SU-DHL-6 (cell line): Measurements from ENCODE around the gene ARHGEF28.

Source experiments
- H2AFZ ChIP-seq: fragments of 200-600 bp; sonication (generic); 2 replicates; pipeline ENCODE4 v1.6.1; 2014; ENCODE audit warnings: low read depth, mild to moderate bottlenecking, moderate library complexity, mixed read lengths, antibody characterized with exemption, low read length; ENCODE audit not compliant: severe bottlenecking
- H3F3A ChIP-seq: fragments of 200-600 bp; shearing (Covaris generic); 2 replicates; pipeline ENCODE4 v1.6.0; 2016; ENCODE audit warnings: antibody characterized with exemption, mild to moderate bottlenecking; ENCODE audit not compliant: insufficient read depth
- H3K27ac ChIP-seq: fragments of 200-600 bp; sonication (generic); 2 replicates; pipeline ENCODE4 v1.5.1; 2016; ENCODE audit warnings: low read depth, mild to moderate bottlenecking, low read length, moderate library complexity, mixed read lengths
- H3K27me3 ChIP-seq: fragments of 200-600 bp; sonication (generic), shearing (Covaris generic); 2 replicates; pipeline ENCODE4 v1.6.0; 2014; ENCODE audit warnings: mild to moderate bottlenecking, low read length
- H3K36me3 ChIP-seq: fragments of 200-600 bp; sonication (generic); 2 replicates; pipeline ENCODE4 v1.6.1; 2014; ENCODE audit warnings: mild to moderate bottlenecking, low read length, mixed read lengths
- H3K4me2 ChIP-seq: fragments of 300-600, 200-600 bp; shearing (Covaris generic), sonication (generic); 2 replicates; pipeline ENCODE4 v1.6.0; 2014; ENCODE audit warnings: low read length, low read depth, mild to moderate bottlenecking; ENCODE audit not compliant: poor library complexity, severe bottlenecking
- H3K4me3 ChIP-seq: fragments of 200-600 bp; sonication (generic); 2 replicates; pipeline ENCODE4 v1.5.1; 2014; ENCODE audit warnings: antibody characterized with exemption, low read length, mild to moderate bottlenecking, mixed read lengths; ENCODE audit not compliant: insufficient read depth, poor library complexity, severe bottlenecking
- H3K79me2 ChIP-seq: fragments of 200-600 bp; sonication (generic); 2 replicates; pipeline ENCODE4 v1.6.1; 2014; ENCODE audit warnings: mild to moderate bottlenecking, low read length, moderate library complexity; ENCODE audit not compliant: insufficient read depth
- H3K9ac ChIP-seq: fragments of 200-600 bp; sonication (generic); 2 replicates; pipeline ENCODE4 v1.7.0; 2014; ENCODE audit warnings: mild to moderate bottlenecking, low read length
- H3K9me2 ChIP-seq: fragments of 200-600 bp; sonication (generic); replicated peaks from 2 replicates; pipeline ENCODE4 v1.6.1; 2014; ENCODE audit warnings: low read length; ENCODE audit not compliant: insufficient read depth
- H3K9me3 ChIP-seq: fragments of 200-600 bp; sonication (generic); 2 replicates; pipeline ENCODE4 v1.6.1; 2014; ENCODE audit warnings: low read length, mixed read lengths; ENCODE audit not compliant: insufficient read depth
- H4K20me1 ChIP-seq: fragments of 200-600 bp; sonication (generic); 2 replicates; pipeline ENCODE4 v1.6.1; 2014; ENCODE audit warnings: low read depth, mild to moderate bottlenecking, antibody characterized with exemption, low read length, moderate library complexity, mixed read lengths
- CTCF ChIP-seq: fragments of 200-600 bp; sonication (generic); IDR thresholded peaks from one replicate; pipeline ENCODE4 v1.5.1; 2017; ENCODE audit warnings: antibody characterized with exemption, mild to moderate bottlenecking, low read length, moderate library complexity; ENCODE audit not compliant: insufficient read depth, poor library complexity, severe bottlenecking
- EZH2phosphoT487 ChIP-seq: fragments of 200-600 bp; sonication (generic), shearing (Covaris generic); conservative IDR thresholded peaks from 2 replicates; pipeline ENCODE4 v1.6.1; 2018; ENCODE audit warnings: mild to moderate bottlenecking, antibody characterized with exemption, low read length, moderate library complexity, mixed read lengths

Gene ARHGEF28

GRCh38 chr5:73749485-73750270 is 123.7 kb downstream of the ARHGEF28 start:
- Histone ChIP-seq H3K9me3 (no peaks in the 10 kb centered on the region), H3K4me3 (no peak overlapping the region), H4K20me1 (no peaks in the 10 kb centered on the region), H3K79me2 (no peaks in the 10 kb centered on the region), H3K27me3 (no peaks in the 10 kb centered on the region), H3K9me2 (no peaks in the 10 kb centered on the region), H3K27ac (no peak overlapping the region), H2AFZ (no peak overlapping the region), H3F3A (no peaks in the 10 kb centered on the region), H3K36me3 (no peaks in the 10 kb centered on the region), H3K4me2 (no peak overlapping the region), H3K9ac (no peak overlapping the region)
- TF ChIP-seq CTCF (no peak), EZH2phosphoT487 (no peak)

DNA sequence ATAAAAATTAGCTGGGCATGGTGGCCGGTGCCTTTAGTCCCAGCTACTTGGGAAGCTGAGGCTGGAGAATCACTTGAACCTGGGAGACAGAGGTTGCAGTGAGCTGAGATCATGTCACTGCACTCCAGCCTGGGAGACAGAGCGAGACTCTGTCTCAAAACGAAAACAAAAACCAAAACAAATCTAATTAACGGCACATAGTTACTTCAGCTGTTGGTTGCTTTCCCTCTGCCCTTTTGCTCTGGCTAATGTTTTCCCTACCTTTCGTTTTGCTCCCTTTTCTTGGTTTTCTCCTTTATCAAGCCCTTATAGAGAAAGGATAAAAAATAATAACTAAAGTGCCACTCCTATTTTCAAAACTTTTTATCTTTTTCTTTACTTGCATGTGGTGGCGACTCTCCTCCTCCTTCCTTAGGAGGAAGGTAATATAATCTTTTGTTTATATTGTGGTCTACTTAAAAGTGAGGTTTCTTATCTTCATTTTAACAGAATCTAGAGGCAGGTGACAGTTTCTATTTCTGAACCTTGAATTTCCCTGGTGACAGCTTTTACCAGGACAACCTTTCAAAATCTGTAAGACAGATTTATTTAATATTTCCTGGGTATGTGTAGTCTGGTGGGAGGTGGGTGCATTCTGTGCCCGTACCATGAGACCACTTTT is 125.4 kb downstream of the ARHGEF28 start:
- H3K9ac ChIP-seq, result no peak overlapping the region

DNA sequence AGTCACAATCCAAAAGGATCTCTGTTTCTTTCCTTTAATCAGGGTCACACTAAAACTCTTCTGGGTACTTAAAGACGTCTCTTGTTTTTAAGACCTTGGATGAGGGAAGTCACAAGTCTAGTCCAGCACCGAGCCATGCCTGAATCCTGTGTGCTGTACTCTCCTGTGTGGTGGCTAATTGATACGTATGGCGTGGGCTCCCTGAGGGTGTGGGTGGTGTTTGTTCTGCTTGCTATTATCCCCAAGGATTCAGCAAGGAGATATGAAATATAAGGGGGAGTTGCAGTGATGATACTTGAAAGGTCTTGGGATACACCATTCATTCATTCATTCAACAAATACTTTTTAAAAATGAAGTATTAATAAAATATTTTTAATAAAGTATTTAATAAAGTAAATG is 128.3 kb downstream of the ARHGEF28 start:
- H3K9me2 ChIP-seq, result no peaks in the 10 kb centered on the region
- no peak overlapping the region for H3K27ac ChIP-seq
- H4K20me1 ChIP-seq, result no peaks in the 10 kb centered on the region
- H3K4me2 ChIP-seq, result no peak overlapping the region
- TF ChIP-seq CTCF, result no peak
- TF ChIP-seq EZH2phosphoT487, result no peak
- H3K9me3 ChIP-seq, result no peaks in the 10 kb centered on the region
- no peak overlapping the region for H2AFZ ChIP-seq
- H3K36me3 ChIP-seq, result no peaks in the 10 kb centered on the region
- H3F3A ChIP-seq, result no peaks in the 10 kb centered on the region
- H3K4me3 ChIP-seq, result no peak overlapping the region
- H3K9ac ChIP-seq, result no peak overlapping the region
- H3K79me2 ChIP-seq, result no peaks in the 10 kb centered on the region
- H3K27me3 ChIP-seq, result no peaks in the 10 kb centered on the region

More for the DNA sequence above, 125.4 kb downstream of the ARHGEF28 start:
- no peak for TF ChIP-seq EZH2phosphoT487
- Histone ChIP-seq H3K9me3 (no peaks in the 10 kb centered on the region), H3K79me2 (no peaks in the 10 kb centered on the region), H2AFZ (no peak overlapping the region), H3F3A (no peaks in the 10 kb centered on the region), H3K4me2 (no peak overlapping the region), H4K20me1 (no peaks in the 10 kb centered on the region), H3K36me3 (no peaks in the 10 kb centered on the region), H3K9me2 (no peaks in the 10 kb centered on the region), H3K27me3 (no peaks in the 10 kb centered on the region), H3K27ac (no peak overlapping the region), H3K4me3 (no peak overlapping the region)

DNA sequence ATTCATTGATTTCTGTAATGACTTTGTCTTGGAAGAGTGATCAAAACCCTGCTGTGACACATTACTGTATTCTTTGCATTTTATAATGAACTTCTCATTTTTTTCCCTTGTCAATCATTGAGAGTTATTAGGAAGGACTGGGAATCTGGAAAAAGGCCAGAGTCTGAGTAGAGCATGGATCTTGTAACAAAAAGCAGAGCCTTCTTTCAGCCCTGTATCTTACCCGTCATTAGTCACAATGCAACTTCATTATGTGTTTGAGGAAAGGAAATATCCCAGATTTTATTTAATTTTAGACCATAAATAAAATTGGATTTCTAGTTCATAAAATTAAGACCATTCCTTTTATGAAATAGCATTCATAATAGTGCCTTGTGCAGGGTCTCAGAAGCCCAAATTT is 131.4 kb downstream of the ARHGEF28 start:
- no peaks in the 10 kb centered on the region for H3K9me2 ChIP-seq
- no peak overlapping the region for H3K27ac ChIP-seq
- H4K20me1 ChIP-seq, result no peaks in the 10 kb centered on the region
- TF ChIP-seq CTCF (no peak), EZH2phosphoT487 (no peak)
- H2AFZ ChIP-seq, result no peak overlapping the region
- H3K36me3 ChIP-seq, result no peaks in the 10 kb centered on the region
- no peak overlapping the region for H3K4me2 ChIP-seq
- H3K9ac ChIP-seq, result no peak overlapping the region
- no peaks in the 10 kb centered on the region for H3K79me2 ChIP-seq
- no peaks in the 10 kb centered on the region for H3K9me3 ChIP-seq
- H3K27me3 ChIP-seq, result no peaks in the 10 kb centered on the region
- H3K4me3 ChIP-seq, result no peak overlapping the region
- no peaks in the 10 kb centered on the region for H3F3A ChIP-seq
